HEK293 (cell line): ENCODE measurements around the gene ZNF200.
"Not testable (repeated sequence)": the region's sequence is repeated elsewhere in the genome, so short reads cannot be mapped to it uniquely, and the experiment has no call there.

Experiments used
- CTCF ChIA-PET: fragments of 350-600 bp; formaldehyde crosslinking; extraction: SDS; loops from one replicate; lab custom pipeline; 2021; ENCODE audit warnings: antibody characterized with exemption; lab: Yijun Ruan, JAX
- POLR2A ChIA-PET: fragments of 300-600 bp; formaldehyde crosslinking; extraction: SDS; loops from one replicate; lab custom pipeline; 2020; ENCODE audit warnings: antibody characterized with exemption, inconsistent platforms; lab: Yijun Ruan, JAX
- H3K27ac ChIP-seq: fragments of 200-500 bp; sonication (Bioruptor generic); 2 replicates; pipeline ENCODE4 v1.5.1; 2014; ENCODE audit warnings: low read depth, low read length, control low read depth, inconsistent platforms; ENCODE audit errors: extremely low read depth
- H3K36me3 ChIP-seq, 2 experiments: fragments of 200-500 bp in 1 of 2; sonication (Bioruptor generic) in 1 of 2; 1 replicate in 1 of 2; 2 replicates in 1 of 2; pipeline ENCODE4 v1.5.1; 2014 to 2017; ENCODE audit warnings: inconsistent platforms in 2 of 2, low read length in 2 of 2; ENCODE audit not compliant: control insufficient read depth in 2 of 2, insufficient read depth in 1 of 2
- H3K4me1 ChIP-seq: fragments of 200-500 bp; sonication (Bioruptor generic); 2 replicates; pipeline ENCODE4 v1.5.1; 2014; ENCODE audit warnings: mild to moderate bottlenecking, low read length, inconsistent platforms; ENCODE audit not compliant: control insufficient read depth, insufficient read depth
- H3K4me3 ChIP-seq: 2 replicates; pipeline ENCODE4 v1.5.1; 2011; ENCODE audit warnings: low read depth, mild to moderate bottlenecking, control low read depth, low read length, moderate library complexity
- H3K9me3 ChIP-seq: fragments of 200-500 bp; sonication (Bioruptor generic); 2 replicates; pipeline ENCODE4 v1.5.1; 2014; ENCODE audit warnings: low read depth, low read length, inconsistent platforms; ENCODE audit not compliant: control insufficient read depth, insufficient read depth
- MEIS1 ChIP-seq: sonication (generic); formaldehyde crosslinking; IDR thresholded peaks from 2 replicates; pipeline ENCODE4 v1.8.1; 2022; ENCODE audit warnings: missing genetic modification reagents, mild to moderate bottlenecking, borderline replicate concordance
- SALL2 ChIP-seq: fragments of 450-650 bp; formaldehyde crosslinking; IDR thresholded peaks from 2 replicates; pipeline ENCODE4 v1.5.0; 2017; ENCODE audit warnings: missing biosample characterization, mild to moderate bottlenecking, missing genetic modification characterization, borderline replicate concordance
- SETDB1 ChIP-seq: IDR thresholded peaks from one replicate; pipeline ENCODE4 v1.6.1; 2017; ENCODE audit warnings: mild to moderate bottlenecking, low read length, moderate library complexity, mixed read lengths; ENCODE audit not compliant: insufficient read length
- ZBTB17 ChIP-seq: fragments of 450-650 bp; formaldehyde crosslinking; IDR thresholded peaks from 2 replicates; pipeline ENCODE4 v1.5.1; 2016; ENCODE audit warnings: missing biosample characterization, missing genetic modification characterization
- ZFP37 ChIP-seq: fragments of 450-650 bp; formaldehyde crosslinking; IDR thresholded peaks from 2 replicates; pipeline ENCODE4 v1.5.1; 2016; ENCODE audit warnings: missing biosample characterization, missing genetic modification characterization
- ZNF112 ChIP-seq: fragments of 450-650 bp; formaldehyde crosslinking; IDR thresholded peaks from 2 replicates; pipeline ENCODE4 v1.5.0; 2017; ENCODE audit warnings: missing biosample characterization, missing genetic modification characterization
- ZNF146 ChIP-seq: fragments of 450-650 bp; formaldehyde crosslinking; IDR thresholded peaks from 2 replicates; pipeline ENCODE4 v1.5.1; 2016; ENCODE audit warnings: missing biosample characterization, missing genetic modification characterization
- ZNF24 ChIP-seq: fragments of 450-650 bp; formaldehyde crosslinking; IDR thresholded peaks from 2 replicates; pipeline ENCODE4 v1.5.1; 2016; ENCODE audit warnings: missing biosample characterization, missing genetic modification characterization
- ZNF354C ChIP-seq: fragments of 450-650 bp; formaldehyde crosslinking; IDR thresholded peaks from 2 replicates; pipeline ENCODE4 v1.5.1; 2016; ENCODE audit warnings: missing biosample characterization, missing genetic modification characterization, low read depth, borderline replicate concordance
- ZNF394 ChIP-seq: fragments of 450-650 bp; formaldehyde crosslinking; IDR thresholded peaks from 2 replicates; pipeline ENCODE4 v1.5.1; 2016; ENCODE audit warnings: missing biosample characterization, missing genetic modification characterization, mild to moderate bottlenecking, moderate library complexity, borderline replicate concordance
- ZNF423 ChIP-seq: fragments of 450-650 bp; formaldehyde crosslinking; IDR thresholded peaks from 2 replicates; pipeline ENCODE4 v1.5.1; 2016; ENCODE audit warnings: missing biosample characterization, missing genetic modification characterization
- ZNF426 ChIP-seq: fragments of 450-650 bp; formaldehyde crosslinking; IDR thresholded peaks from 2 replicates; pipeline ENCODE4 v1.5.1; 2017; ENCODE audit warnings: missing biosample characterization, missing genetic modification characterization, mild to moderate bottlenecking, inconsistent platforms, moderate library complexity
- ZNF501 ChIP-seq: fragments of 450-650 bp; formaldehyde crosslinking; IDR thresholded peaks from 2 replicates; pipeline ENCODE4 v1.5.1; 2016; ENCODE audit warnings: missing biosample characterization, missing genetic modification characterization
- ZNF510 ChIP-seq: fragments of 450-650 bp; formaldehyde crosslinking; IDR thresholded peaks from 2 replicates; pipeline ENCODE4 v1.5.1; 2018; ENCODE audit warnings: mild to moderate bottlenecking, missing genetic modification characterization, missing biosample characterization; ENCODE audit not compliant: insufficient replicate concordance
- ZNF529 ChIP-seq: fragments of 450-650 bp; formaldehyde crosslinking; IDR thresholded peaks from 2 replicates; pipeline ENCODE4 v1.5.1; 2017; ENCODE audit warnings: missing genetic modification characterization, missing biosample characterization; ENCODE audit not compliant: insufficient replicate concordance
- ZNF555 ChIP-seq: fragments of 450-650 bp; formaldehyde crosslinking; conservative IDR thresholded peaks from 2 replicates; pipeline ENCODE4 v1.5.1; 2017; ENCODE audit warnings: missing biosample characterization, mild to moderate bottlenecking, missing genetic modification characterization, inconsistent platforms
- ZNF626 ChIP-seq: fragments of 450-650 bp; sonication (Bioruptor Pico); formaldehyde crosslinking; IDR thresholded peaks from 2 replicates; pipeline ENCODE4 v1.5.1; 2018; ENCODE audit warnings: missing biosample characterization, missing genetic modification characterization, inconsistent platforms
- ZNF629 ChIP-seq: fragments of 450-650 bp; formaldehyde crosslinking; IDR thresholded peaks from 2 replicates; pipeline ENCODE4 v1.5.1; 2017; ENCODE audit warnings: missing biosample characterization, missing genetic modification characterization
- ZNF654 ChIP-seq: fragments of 450-650 bp; formaldehyde crosslinking; IDR thresholded peaks from 2 replicates; pipeline ENCODE4 v1.5.1; 2016; ENCODE audit warnings: low read depth, missing biosample characterization, missing genetic modification characterization
- ZNF677 ChIP-seq: fragments of 450-650 bp; IDR thresholded peaks from 2 replicates; pipeline ENCODE4 v1.5.0; 2018; ENCODE audit warnings: missing biosample characterization, mild to moderate bottlenecking, missing genetic modification characterization, moderate library complexity
- ZNF76 ChIP-seq: fragments of 450-650 bp; formaldehyde crosslinking; IDR thresholded peaks from 2 replicates; pipeline ENCODE4; 2016; ENCODE audit warnings: low read depth, missing biosample characterization, missing genetic modification characterization, borderline replicate concordance
- ZNF792 ChIP-seq: fragments of 450-650 bp; formaldehyde crosslinking; IDR thresholded peaks from 2 replicates; pipeline ENCODE4 v1.5.1; 2016; ENCODE audit warnings: missing biosample characterization, missing genetic modification characterization
- TF ChIP-seq, protein P1 (sequence below): fragments of 450-650 bp; formaldehyde crosslinking; IDR thresholded peaks from 2 replicates; pipeline ENCODE4 v1.5.1; 2017; ENCODE audit warnings: missing biosample characterization, missing genetic modification characterization
- TF ChIP-seq, protein P2 (sequence below): IDR thresholded peaks from 2 replicates; pipeline ENCODE4 v1.6.1; 2011; ENCODE audit warnings: mild to moderate bottlenecking, low read depth, low read length, borderline replicate concordance
- TF ChIP-seq, protein P3 (sequence below): fragments of 450-650 bp; formaldehyde crosslinking; IDR thresholded peaks from 2 replicates; pipeline ENCODE4 v1.5.1; 2016; ENCODE audit warnings: missing biosample characterization, missing genetic modification characterization
- TF ChIP-seq, protein P4 (sequence below): fragments of 450-650 bp; formaldehyde crosslinking; IDR thresholded peaks from 2 replicates; pipeline ENCODE4 v1.5.1; 2016; ENCODE audit warnings: missing biosample characterization, missing genetic modification characterization

The ZNF200 gene

DNA sequence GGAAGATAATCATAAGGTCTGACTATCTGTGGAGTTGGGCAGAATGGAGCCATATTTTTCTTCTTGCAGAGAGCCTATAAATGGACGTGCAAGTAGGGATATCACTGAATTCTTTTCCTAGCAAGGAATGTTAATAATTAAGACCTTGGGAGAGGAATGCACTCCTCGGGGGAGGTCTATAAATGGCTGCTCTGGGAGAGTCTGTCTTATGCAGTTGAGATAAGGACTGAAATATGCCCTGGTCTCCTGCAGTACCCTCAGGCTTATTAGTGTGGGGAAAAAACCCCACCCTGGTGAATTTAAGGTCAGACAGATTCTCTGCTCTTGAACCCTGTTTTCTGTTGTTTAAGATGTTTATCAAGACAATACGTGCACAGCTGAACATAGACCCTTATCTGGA is 29.0 kb downstream of the ZNF200 start:
- H3K4me3 ChIP-seq, H3K4me1 ChIP-seq, H3K36me3 ChIP-seq, H3K9me3 ChIP-seq, H3K27ac ChIP-seq, POLR2A ChIA-PET: not testable (repeated sequence)
- CTCF ChIA-PET: interaction anchor here (0.7 kb wide), 1 partner anchor 59 kb away, joined by 3 read pairs; no protein-coding TSS in a partner anchor
- peak; percentile 91; the same call in 1 of the 2 replicates for TF ChIP-seq ZNF626
- 0 out of 2 replicates have a peak, but pooled peaks have one; percentile 8 for TF ChIP-seq ZNF555 (tag by site-specific recombination)
- peak; percentile 32 for TF ChIP-seq ZNF529 (tag by site-specific recombination)
- peak; percentile 35 for TF ChIP-seq ZNF510 (tag by site-specific recombination)
- TF ChIP-seq SETDB1: peak; percentile 91

DNA sequence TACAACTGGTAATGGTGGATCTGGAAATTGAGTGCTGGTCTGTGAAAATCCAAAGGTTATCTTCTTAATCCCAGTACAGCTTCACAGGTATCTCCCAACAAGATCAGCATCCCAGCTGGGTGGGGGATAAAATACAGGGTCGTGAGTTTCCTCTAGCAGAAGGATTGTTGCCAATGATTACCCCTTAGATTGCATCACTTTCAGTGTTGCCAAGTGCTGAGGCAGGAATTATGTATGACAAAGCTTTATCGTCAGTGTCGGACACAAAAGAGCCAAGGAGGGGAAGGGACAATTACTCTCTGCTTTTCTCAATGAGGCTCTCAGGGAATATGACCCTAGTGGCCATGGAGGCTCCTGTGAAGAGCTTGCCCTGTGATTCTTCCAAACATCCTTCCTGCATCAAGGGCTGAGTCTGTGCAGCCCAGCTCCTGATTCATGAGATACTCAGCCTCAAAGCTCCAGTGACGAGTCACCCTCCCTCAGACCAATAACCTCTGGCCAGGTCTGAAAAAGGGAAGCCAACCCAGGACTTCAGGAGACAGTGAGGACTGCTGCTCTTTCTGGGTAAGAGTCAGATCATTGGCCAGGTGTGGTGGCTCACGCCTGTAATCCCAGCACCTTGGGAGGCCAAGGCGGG is 31.9 kb downstream of the ZNF200 start:
- POLR2A ChIA-PET: interaction anchor here (0.5 kb wide), 2 partner anchors 44 to 286 kb away, joined by 3 to 7 read pairs; no protein-coding TSS in a partner anchor
- CTCF ChIA-PET: interaction anchor here (0.5 to 1.0 kb wide), 2 partner anchors 64 to 109 kb away, joined by 3 read pairs; no protein-coding TSS in a partner anchor
- no peaks in the 10 kb centered on the region for H3K36me3 ChIP-seq
- TF ChIP-seq ZNF654: no peak
- TF ChIP-seq ZNF626: no peak
- no peak for TF ChIP-seq SALL2 (tag by site-specific recombination)
- no peak for TF ChIP-seq ZBTB17 (tag by site-specific recombination)
- TF ChIP-seq ZNF76 (tag by site-specific recombination): no peak
- TF ChIP-seq ZNF501 (tag by site-specific recombination): no peak
- TF ChIP-seq ZNF24 (tag by site-specific recombination): no peak
- TF ChIP-seq ZNF423: no peak
- TF ChIP-seq, protein P1, sequence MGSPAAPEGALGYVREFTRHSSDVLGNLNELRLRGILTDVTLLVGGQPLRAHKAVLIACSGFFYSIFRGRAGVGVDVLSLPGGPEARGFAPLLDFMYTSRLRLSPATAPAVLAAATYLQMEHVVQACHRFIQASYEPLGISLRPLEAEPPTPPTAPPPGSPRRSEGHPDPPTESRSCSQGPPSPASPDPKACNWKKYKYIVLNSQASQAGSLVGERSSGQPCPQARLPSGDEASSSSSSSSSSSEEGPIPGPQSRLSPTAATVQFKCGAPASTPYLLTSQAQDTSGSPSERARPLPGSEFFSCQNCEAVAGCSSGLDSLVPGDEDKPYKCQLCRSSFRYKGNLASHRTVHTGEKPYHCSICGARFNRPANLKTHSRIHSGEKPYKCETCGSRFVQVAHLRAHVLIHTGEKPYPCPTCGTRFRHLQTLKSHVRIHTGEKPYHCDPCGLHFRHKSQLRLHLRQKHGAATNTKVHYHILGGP (tag by site-specific recombination): no peak
- no peak for TF ChIP-seq ZFP37 (tag by site-specific recombination)
- no peak for TF ChIP-seq ZNF354C
- no peak for TF ChIP-seq ZNF146 (tag by site-specific recombination)
- no peak for TF ChIP-seq ZNF426 (tag by site-specific recombination)
- TF ChIP-seq ZNF677 (tag by site-specific recombination): no peak
- TF ChIP-seq ZNF792 (tag by site-specific recombination): no peak
- TF ChIP-seq MEIS1 (CRISPR knock-in tag): no peak
- H3K4me3 ChIP-seq: no peak overlapping the region
- H3K4me1 ChIP-seq: no peaks in the 10 kb centered on the region
- H3K9me3 ChIP-seq: no peaks in the 10 kb centered on the region
- H3K27ac ChIP-seq: no peak overlapping the region

DNA sequence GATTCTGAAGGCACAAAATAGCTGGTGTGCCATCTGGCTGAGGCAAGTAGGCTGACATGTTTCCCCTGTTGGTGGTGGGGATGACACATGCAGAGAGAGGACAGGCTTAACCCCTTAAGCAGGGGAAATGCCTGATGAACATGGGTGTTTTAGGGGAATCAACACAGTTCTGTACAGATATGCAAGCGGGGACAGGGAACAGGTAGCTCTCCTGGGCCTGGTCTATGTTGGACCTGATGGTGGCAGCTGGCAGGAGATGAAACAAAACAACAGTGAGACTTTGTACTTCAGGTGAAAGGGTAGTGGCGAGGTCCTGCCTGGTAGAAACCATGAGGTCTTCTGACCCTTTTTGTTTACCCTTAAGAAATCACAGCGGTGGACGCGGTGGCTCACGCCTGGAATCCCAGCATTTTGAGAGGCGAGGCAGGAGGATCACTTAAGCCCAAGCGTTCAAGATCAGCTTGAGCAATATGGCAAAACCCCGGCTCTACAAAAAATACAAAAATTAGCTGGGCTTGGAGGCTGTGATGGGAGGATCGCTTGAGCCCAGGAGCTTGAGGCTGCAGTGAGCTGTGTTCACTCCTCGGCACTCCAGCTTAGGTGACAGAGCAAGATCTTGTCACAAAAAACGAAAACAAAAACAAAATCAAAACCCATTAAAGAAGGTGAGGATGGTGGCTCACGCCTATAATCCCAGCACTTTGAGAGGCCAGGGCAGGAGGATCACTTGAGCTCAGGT is 36.5 kb downstream of the ZNF200 start:
- CTCF ChIA-PET: interaction anchor here (0.6 kb wide), 1 partner anchor 271 kb away, joined by 8 read pairs; no protein-coding TSS in a partner anchor
- POLR2A ChIA-PET: interaction anchor here (0.7 kb wide), 1 partner anchor 175 kb away, joined by 4 read pairs; no protein-coding TSS in a partner anchor
- Histone ChIP-seq H3K4me3 (no peak overlapping the region), H3K9me3 (no peaks in the 10 kb centered on the region), H3K4me1 (no peaks in the 10 kb centered on the region), H3K36me3 (no peaks in the 10 kb centered on the region), H3K27ac (no peak overlapping the region)
- no peak for TF ChIP-seq ZNF112 (tag by site-specific recombination)
- no peak for TF ChIP-seq ZNF394 (tag by site-specific recombination)
- TF ChIP-seq, protein P2, sequence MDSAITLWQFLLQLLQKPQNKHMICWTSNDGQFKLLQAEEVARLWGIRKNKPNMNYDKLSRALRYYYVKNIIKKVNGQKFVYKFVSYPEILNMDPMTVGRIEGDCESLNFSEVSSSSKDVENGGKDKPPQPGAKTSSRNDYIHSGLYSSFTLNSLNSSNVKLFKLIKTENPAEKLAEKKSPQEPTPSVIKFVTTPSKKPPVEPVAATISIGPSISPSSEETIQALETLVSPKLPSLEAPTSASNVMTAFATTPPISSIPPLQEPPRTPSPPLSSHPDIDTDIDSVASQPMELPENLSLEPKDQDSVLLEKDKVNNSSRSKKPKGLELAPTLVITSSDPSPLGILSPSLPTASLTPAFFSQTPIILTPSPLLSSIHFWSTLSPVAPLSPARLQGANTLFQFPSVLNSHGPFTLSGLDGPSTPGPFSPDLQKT: no peak
- TF ChIP-seq, protein P3, sequence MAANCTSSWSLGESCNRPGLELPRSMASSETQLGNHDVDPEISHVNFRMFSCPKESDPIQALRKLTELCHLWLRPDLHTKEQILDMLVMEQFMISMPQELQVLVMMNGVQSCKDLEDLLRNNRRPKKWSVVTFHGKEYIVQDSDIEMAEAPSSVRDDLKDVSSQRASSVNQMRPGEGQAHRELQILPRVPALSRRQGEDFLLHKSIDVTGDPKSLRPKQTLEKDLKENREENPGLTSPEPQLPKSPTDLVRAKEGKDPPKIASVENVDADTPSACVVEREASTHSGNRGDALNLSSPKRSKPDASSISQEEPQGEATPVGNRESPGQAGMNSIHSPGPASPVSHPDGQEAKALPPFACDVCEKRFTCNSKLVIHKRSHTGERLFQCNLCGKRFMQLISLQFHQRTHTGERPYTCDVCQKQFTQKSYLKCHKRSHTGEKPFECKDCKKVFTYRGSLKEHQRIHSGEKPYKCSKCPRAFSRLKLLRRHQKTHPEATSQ (tag by site-specific recombination): no peak
- TF ChIP-seq ZNF629: no peak
- TF ChIP-seq, protein P4, sequence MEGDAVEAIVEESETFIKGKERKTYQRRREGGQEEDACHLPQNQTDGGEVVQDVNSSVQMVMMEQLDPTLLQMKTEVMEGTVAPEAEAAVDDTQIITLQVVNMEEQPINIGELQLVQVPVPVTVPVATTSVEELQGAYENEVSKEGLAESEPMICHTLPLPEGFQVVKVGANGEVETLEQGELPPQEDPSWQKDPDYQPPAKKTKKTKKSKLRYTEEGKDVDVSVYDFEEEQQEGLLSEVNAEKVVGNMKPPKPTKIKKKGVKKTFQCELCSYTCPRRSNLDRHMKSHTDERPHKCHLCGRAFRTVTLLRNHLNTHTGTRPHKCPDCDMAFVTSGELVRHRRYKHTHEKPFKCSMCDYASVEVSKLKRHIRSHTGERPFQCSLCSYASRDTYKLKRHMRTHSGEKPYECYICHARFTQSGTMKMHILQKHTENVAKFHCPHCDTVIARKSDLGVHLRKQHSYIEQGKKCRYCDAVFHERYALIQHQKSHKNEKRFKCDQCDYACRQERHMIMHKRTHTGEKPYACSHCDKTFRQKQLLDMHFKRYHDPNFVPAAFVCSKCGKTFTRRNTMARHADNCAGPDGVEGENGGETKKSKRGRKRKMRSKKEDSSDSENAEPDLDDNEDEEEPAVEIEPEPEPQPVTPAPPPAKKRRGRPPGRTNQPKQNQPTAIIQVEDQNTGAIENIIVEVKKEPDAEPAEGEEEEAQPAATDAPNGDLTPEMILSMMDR (tag by site-specific recombination): no peak; the same call in 1 of the 2 replicates
